ENCODE data around the gene PLEKHG4.

PLEKHG4 gene, protein sequence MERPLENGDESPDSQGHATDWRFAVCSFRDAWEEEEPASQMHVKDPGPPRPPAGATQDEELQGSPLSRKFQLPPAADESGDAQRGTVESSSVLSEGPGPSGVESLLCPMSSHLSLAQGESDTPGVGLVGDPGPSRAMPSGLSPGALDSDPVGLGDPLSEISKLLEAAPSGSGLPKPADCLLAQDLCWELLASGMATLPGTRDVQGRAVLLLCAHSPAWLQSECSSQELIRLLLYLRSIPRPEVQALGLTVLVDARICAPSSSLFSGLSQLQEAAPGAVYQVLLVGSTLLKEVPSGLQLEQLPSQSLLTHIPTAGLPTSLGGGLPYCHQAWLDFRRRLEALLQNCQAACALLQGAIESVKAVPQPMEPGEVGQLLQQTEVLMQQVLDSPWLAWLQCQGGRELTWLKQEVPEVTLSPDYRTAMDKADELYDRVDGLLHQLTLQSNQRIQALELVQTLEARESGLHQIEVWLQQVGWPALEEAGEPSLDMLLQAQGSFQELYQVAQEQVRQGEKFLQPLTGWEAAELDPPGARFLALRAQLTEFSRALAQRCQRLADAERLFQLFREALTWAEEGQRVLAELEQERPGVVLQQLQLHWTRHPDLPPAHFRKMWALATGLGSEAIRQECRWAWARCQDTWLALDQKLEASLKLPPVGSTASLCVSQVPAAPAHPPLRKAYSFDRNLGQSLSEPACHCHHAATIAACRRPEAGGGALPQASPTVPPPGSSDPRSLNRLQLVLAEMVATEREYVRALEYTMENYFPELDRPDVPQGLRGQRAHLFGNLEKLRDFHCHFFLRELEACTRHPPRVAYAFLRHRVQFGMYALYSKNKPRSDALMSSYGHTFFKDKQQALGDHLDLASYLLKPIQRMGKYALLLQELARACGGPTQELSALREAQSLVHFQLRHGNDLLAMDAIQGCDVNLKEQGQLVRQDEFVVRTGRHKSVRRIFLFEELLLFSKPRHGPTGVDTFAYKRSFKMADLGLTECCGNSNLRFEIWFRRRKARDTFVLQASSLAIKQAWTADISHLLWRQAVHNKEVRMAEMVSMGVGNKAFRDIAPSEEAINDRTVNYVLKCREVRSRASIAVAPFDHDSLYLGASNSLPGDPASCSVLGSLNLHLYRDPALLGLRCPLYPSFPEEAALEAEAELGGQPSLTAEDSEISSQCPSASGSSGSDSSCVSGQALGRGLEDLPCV

DNA sequence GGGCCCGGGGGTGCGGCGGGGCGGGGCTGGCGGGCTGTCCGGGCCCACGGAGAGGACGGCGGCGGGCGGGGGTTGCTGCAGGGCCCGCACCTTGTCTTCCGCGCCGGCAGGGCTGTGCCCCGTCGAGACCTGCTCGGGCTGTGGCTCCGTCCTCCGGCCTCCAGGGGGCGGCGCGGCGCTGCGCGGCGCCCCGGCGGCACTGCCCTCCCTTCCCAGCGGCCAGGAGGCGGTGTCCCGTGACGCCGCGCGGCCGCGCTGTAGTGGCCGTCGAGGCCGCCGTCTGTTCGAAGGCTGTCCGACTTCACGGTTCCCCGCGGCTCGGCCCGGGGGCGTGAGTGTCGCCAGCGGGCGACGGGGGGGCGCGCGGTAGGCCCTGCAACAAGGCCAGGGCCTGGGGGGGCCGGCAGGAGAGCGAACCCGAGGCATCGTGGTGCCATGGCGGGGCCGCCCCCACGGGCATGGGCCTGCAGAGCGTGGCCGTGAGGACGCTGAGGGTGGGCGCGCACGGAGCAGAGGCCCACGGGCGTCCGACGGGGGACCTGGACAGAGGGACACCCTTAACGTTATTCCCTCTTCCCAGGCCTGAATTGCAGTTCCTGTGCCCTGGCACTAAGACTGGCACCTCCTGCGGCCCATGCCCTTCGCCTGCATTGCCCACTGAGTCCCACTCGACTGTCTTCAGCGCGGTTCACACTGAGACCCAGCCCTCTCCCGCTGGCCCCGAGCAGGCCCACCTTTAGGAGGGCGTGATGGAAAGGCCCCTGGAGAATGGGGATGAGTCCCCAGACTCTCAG lies at the start of gene PLEKHG4:
TSS of gene PLEKHG4 (plus strand) at position 237 of the 794 bp plus-strand sequence. CDS start at position 750, 513 bp downstream.
- peak; percentile 0 to 24 for DNase-seq

GRCh38 chr16:67229906-67230808 lies 49.2 kb upstream of the PLEKHG4 start:
- no peak for DNase-seq

DNA sequence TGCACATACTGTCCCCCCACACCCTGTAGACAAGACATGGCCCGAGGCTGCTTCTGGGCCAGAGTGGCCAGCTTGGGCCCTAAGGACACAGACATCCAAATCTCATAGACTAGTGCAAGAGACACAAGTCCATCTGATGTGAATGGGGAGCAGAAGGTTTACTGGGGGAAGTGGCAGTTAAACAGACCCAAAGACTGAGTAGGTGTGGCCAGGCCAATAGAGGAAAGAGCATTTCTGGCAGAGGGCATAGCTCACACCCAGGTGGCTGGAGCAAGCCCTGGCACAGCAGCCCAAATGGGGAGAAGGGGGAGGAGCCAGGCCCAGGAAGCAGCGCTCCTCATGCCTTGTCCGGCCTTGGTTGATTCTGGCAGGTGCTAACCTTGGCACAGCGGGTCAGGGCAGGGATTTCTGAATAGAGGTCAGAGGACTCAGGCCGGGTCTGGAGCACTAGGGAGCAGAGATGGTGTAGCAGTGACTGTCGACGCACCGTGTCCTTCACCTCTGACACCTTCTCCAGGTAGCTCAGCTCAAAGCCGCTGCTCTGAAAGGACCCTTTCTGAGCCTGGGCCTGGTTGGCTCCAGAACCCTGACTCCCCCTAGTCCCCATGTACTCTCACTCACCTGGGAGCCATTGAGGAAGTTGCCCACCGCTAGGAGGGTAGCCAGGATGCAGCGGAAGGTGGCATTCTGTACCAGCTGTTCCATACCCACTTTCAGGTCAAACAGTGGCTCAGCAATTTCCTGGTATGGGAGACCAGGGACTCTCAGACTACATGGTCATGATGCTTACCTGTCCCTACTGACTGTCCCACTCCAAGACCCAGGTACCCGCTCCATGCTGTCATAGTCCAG lies 48.3 kb upstream of the PLEKHG4 start:
- no peak for DNase-seq

DNA sequence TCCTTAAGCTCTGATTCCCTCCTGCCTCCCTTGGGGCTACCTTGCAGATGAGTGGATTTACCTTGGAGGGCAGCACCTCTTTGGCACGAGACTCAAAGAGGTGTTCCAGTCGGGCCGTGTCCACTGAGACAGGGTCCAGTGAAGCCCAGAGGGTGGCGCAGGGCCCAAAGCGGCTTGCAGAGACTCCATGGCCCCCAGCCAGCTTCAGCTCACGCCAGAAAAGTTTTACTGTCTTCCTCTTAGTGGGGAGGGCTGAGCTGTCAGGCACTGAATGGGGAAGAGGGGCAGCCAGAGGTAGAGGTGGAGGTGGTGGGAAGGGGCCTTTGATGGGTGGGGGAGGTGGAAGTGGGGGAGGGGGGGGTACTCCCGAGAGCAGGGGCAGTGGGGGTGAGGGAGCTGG lies 45.7 kb upstream of the PLEKHG4 start:
- no peak for DNase-seq

- no peak for DNase-seq
Measured at GRCh38 chr16:67234180-67234597, 45.1 kb upstream of the PLEKHG4 start.

- no peak for DNase-seq
Measured at GRCh38 chr16:67235816-67236562, 43.3 kb upstream of the PLEKHG4 start.

- no peak for DNase-seq
Measured at GRCh38 chr16:67236563-67237395, 42.6 kb upstream of the PLEKHG4 start.

GRCh38 chr16:67237396-67238277 lies 41.7 kb upstream of the PLEKHG4 start:
- DNase-seq, result no peak

- DNase-seq, result no peak
Measured at GRCh38 chr16:67238278-67238575, 41.1 kb upstream of the PLEKHG4 start.

DNA sequence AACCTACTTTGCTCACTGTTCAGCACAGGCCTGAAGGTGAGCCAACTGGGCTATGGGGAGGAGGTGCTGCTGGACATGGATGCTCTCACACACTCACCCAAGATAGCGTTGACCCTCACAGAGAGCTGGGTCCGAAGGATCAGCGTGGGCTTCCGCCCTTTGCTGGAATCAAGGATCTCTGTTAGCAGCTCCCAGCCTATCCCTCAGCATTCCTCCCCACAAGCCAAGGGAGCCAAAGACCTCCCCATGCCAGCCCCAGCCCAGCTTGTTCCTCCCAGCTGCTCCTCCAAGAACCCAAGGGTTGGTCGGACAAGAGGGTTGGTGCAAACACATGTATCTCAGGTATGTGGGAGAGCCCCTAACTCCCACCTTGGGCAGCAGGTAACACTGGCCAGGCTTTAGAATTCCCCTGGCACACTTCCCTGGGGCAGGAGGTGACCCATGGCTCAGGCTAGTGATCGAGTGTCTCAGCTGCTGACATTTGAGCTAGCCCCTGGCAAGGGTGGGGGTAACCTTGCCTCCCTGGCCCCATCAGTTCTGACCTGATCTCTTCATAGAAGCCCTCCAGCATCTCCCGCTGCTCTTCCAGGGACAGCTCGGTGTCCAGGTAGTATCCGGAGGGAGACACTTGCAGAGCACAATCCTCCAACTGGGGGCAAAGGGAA lies 40.4 kb upstream of the PLEKHG4 start:
- DNase-seq, result no peak

DNA sequence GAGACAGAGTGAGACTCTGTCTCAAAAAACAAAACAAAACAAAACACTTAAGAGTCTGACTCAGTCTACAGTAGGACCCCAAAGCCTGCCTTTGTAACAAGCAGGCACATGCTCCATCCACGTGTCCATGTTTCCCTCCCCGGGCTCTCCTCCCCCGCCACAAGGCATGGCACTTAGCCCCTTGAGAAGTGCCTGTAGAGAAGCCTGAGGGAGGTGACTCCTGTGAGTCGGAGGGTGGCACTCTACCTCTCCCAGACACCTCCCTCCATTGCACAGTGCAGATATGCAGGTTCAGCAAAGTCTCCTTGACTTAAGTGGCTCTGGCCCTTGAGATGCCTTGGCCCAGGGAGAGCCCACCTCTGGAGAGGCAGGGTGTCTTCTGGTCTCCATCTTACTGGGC lies 38.8 kb upstream of the PLEKHG4 start:
- no peak for DNase-seq

DNA sequence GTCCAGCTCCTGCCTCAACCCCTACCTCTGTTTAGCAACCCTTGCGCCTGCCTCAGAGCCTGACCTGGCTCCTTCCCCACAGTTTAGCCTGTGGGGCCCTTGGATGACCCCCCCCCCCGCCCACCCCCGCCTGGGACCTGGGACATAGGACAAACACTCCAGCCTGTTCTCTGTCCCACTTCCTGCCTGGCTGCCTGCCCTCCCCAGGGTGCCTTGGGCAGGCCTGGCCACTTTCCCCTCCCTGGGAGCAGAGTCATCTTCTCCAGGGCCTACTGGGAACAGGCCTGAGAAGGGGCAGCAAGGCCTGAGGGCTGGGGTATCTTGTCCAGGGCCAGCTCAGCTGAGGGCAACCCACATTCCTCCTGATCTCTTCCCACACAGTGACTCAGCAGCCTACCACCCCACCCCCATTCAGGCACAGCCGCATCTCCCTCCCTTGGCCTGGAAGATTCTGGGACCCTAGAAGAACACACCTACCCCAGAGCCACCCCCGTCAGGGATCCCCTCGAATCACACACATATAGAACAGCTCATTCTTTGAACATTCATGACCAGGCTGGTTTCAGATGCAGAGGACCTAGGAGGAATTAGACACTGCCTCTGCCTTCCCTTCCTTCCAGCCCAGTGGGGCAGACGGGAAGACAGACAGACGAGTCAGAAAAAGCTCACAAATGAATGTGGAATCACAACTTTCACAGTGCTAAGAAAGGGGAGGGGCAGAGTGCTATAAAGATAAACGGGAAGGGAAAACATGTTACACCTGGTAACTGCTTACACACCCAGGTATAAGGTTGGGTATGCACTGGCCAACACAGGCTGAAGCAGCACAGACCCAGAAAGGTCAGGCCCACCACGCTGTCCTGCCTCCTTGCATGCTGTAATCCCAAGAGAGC lies 38.1 kb upstream of the PLEKHG4 start:
- DNase-seq, result no peak

GRCh38 chr16:67242138-67242730 lies 37.1 kb upstream of the PLEKHG4 start:
- no peak for DNase-seq

- no peak for DNase-seq
Measured at GRCh38 chr16:67243481-67243880, 35.9 kb upstream of the PLEKHG4 start.

- DNase-seq, result peak; percentile 22 to 41
Measured at GRCh38 chr16:67244387-67245185, 34.7 kb upstream of the PLEKHG4 start.

Measured in hippocampal formation (tissue), 2 donors.